GM12801 (cell line): ENCODE results near the gene TMEM253.

Source experiments
- TF ChIP-seq, protein P1 (sequence below): IDR thresholded peaks from one replicate; pipeline ENCODE4 v1.5.1; 2011; ENCODE audit warnings: control low read depth; ENCODE audit not compliant: insufficient read length; ENCODE audit errors: extremely low read depth

Gene TMEM253

GRCh38 chr14:21078726-21079125 lies 22.1 kb upstream of the TMEM253 start:
- TF ChIP-seq, protein P1, sequence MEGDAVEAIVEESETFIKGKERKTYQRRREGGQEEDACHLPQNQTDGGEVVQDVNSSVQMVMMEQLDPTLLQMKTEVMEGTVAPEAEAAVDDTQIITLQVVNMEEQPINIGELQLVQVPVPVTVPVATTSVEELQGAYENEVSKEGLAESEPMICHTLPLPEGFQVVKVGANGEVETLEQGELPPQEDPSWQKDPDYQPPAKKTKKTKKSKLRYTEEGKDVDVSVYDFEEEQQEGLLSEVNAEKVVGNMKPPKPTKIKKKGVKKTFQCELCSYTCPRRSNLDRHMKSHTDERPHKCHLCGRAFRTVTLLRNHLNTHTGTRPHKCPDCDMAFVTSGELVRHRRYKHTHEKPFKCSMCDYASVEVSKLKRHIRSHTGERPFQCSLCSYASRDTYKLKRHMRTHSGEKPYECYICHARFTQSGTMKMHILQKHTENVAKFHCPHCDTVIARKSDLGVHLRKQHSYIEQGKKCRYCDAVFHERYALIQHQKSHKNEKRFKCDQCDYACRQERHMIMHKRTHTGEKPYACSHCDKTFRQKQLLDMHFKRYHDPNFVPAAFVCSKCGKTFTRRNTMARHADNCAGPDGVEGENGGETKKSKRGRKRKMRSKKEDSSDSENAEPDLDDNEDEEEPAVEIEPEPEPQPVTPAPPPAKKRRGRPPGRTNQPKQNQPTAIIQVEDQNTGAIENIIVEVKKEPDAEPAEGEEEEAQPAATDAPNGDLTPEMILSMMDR, result no peak

DNA sequence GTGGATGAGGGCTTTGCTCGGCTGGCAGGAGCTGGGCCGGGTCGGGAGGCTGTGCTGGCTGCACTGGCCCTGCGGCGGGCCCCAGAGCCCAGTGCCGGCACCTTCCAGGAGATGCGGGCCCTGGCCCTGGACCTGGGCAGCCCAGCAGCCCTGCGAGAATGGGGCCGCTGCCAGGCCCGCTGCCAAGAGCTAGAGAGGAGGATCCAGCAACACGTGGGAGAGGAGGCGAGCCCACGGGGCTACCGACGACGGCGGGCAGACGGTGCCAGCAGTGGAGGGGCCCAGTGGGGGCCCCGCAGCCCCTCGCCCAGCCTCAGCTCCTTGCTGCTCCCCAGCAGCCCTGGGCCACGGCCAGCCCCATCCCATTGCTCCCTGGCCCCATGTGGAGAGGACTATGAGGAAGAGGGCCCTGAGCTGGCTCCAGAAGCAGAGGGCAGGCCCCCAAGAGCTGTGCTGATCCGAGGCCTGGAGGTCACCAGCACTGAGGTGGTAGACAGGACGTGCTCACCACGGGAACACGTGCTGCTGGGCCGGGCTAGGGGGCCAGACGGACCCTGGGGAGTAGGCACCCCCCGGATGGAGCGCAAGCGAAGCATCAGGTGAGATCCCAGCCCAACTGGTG lies 19.2 kb upstream of the TMEM253 start:
- TF ChIP-seq, protein P1, result no peak

GRCh38 chr14:21083565-21084325 lies 17.1 kb upstream of the TMEM253 start:
- TF ChIP-seq, protein P1, result no peak

- TF ChIP-seq, protein P1, result no peak
Observed at GRCh38 chr14:21084396-21084795, 16.5 kb upstream of the TMEM253 start.

DNA sequence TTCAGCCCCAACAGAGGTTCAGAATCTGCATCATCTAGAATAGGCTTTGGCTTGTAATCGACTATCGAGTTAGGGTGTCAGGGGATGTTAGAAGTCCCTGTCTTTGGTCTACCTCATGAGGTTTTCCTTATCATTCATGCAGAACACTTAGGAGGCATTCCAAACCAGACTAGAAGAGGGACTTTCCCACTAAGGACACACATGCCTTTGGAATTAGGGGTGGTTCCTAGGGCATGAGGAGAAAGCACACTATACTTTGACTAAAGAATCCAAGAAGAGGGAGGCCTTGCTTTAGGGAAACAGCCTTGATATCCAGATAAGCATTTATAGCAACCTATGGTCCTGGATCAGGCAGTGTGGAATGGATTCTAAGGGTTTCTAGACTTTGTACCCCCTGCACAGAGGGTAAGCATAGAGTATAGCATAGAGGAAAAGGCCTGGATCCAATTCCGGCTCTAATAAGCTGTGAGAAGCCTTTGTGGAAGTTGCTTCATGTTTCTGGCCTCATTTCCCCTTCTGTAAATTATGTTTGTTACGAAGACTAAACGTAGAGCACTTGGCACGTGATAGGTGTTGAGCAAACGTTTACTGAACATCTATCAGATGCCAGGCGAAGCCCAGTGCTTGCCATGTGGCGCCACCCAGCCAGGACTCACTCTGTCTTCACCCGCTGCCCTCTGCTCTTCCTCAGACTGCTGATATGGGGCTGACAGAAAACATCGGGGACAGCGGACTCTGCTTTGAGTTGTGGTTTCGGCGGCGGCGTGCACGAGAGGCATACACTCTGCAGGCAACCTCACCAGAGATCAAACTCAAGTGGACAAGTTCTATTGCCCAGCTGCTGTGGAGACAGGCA lies 15.6 kb upstream of the TMEM253 start:
- TF ChIP-seq, protein P1, result no peak

DNA sequence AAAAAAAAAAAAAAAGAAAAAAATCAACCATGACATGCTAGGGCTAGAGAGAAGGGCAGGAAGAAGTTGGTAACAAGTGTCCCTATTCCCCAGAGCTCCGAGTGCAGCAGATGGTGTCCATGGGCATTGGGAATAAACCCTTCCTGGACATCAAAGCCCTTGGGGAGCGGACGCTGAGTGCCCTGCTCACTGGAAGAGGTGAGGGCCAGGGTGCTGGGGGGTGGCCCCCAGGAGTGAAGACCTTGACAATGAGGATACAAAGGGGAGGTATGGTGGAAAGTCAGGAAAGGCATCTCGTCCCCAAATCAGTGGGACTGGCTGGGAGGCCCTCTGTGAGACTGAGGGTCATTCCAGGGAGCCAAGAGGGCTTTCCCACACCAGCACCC lies 14.0 kb upstream of the TMEM253 start:
- TF ChIP-seq, protein P1, result no peak
